Brain microvascular endothelial cell (primary cell): ENCODE results near the gene DOCK10.
A peak's percentile ranks its signal among the peaks of the same experiment; 100 is the strongest.

Experiments
- DNase-seq: peaks from one replicate; pipeline ENCODE4 v3.0.0-alpha.2; 2020
- H3K27ac ChIP-seq: fragments of 250-450 bp; sonication (Bioruptor Pico); 2 replicates; pipeline ENCODE4 v1.5.1; 2020; ENCODE audit warnings: mild to moderate bottlenecking, moderate library complexity
- H3K27me3 ChIP-seq: fragments of 250-450 bp; sonication (Bioruptor Pico); replicated peaks from 2 replicates; pipeline ENCODE4 v1.5.1; 2020; ENCODE audit warnings: mild to moderate bottlenecking
- H3K36me3 ChIP-seq: fragments of 250-450 bp; sonication (Bioruptor Pico); replicated peaks from 2 replicates; pipeline ENCODE4 v1.5.1; 2020; ENCODE audit warnings: mild to moderate bottlenecking
- H3K4me3 ChIP-seq: 2 replicates; pipeline ENCODE4 v1.5.1; 2011; ENCODE audit warnings: low read depth, mild to moderate bottlenecking, control low read depth, low read length, moderate library complexity
- CTCF ChIP-seq: IDR thresholded peaks from 2 replicates; pipeline ENCODE4 v1.5.1; 2011; ENCODE audit warnings: low read depth, mild to moderate bottlenecking, moderate library complexity, low read length, control low read depth, inconsistent platforms; ENCODE audit errors: missing control alignments
- in situ Hi-C: cut with HindIII; loops from 2 replicates; pipeline ENCODE4 v1.10.0; 2017; ENCODE audit warnings: low sequenced_read_pairs, low pct_ligation_motif_present

DOCK10 gene

DNA sequence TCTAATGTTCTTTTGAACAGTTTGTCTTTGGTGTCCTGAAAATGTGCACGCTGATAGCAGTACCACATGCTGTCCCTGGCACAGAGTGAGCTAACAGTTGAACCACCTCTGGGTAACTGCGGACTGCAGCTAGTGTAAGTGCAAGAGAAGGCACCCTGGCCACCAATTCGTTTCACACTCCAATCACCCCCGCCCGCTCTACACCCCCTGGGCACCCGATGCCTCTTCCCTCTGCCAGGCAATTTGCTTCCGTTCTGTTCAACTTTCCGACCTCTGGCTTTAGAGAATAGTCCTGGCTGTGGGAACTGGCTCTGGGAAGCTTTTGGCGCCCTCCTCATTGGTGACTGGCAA is 1.4 kb downstream of the DOCK10 start:
- Histone ChIP-seq H3K27me3 (no peaks in the 10 kb centered on the region), H3K4me3 (peak overlapping the region; percentile 78), H3K27ac (no peak overlapping the region), H3K36me3 (no peaks in the 10 kb centered on the region)
- in situ Hi-C loops: no loop called here
- no peak for DNase-seq
- no peak for TF ChIP-seq CTCF

DNA sequence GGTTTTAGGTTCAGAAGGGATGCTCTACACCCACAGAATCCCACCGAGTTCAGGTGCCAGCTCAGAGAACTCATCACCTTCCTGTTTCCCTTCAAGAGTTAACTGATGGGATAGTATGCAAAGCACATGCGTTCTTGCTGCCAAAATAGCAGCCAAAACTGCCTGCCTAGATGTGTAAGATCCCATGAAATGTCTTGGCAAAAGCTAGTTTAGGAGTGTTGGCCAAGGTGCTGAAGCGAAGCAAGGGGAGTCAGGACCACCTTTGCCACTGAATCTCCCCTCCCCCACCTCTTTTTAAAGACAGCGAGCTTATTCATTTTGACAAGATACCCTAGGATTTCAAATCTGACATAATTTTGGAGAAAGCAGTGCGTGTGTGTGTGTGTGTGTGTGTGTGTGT is 2.1 kb downstream of the DOCK10 start:
- no peak for TF ChIP-seq CTCF
- no peaks in the 10 kb centered on the region for H3K36me3 ChIP-seq
- H3K27me3 ChIP-seq: no peaks in the 10 kb centered on the region
- H3K27ac ChIP-seq: no peak overlapping the region
- DNase-seq: no peak
- in situ Hi-C loops: no loop called here
- H3K4me3 ChIP-seq: no peak overlapping the region

- no peak for DNase-seq
- no peaks in the 10 kb centered on the region for H3K27me3 ChIP-seq
- in situ Hi-C loops: no loop called here
- H3K36me3 ChIP-seq: no peaks in the 10 kb centered on the region
- H3K27ac ChIP-seq: no peak overlapping the region
- no peak overlapping the region for H3K4me3 ChIP-seq
- TF ChIP-seq CTCF: no peak
These were observed 4.1 kb downstream of the DOCK10 start for GRCh38 chr2:225038231-225038523.

DNA sequence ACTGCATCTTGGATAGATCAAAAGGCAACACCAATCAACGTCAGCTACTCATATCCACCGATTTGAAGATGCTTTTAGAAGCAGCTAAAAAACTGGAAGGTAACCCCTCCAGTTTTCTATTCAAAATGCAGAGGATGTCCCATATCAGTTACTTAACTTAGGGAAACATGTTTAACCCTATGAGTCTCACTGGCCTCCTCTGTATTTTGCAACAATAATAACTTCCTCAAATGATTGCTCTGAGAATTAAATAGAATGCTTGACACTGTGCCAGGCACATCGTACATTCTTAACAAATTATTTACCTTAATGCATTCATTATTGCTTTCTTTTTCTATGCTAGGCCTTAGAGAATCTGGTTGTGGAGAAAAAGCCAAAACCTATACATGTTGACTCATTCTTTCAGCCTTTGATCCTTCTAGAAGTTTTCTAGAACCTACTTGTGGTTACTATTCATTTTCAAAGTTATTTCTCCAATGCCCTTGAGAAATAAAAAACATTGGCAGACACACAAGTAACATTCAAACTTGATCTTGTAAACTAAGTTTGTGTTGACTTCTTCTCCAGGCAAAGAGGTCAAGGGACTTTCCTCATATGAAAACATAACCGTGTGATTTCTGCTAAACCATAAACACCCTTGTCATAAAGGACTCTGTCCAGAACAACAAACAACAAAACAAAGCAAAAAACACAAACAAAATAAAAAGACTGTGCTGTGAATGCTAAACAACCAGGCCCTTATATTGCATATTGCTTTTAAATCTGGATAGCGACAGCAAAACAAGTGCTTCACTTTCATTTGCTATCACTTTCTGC is 4.6 kb downstream of the DOCK10 start:
- no peak for TF ChIP-seq CTCF
- no peak for DNase-seq
- no peak overlapping the region for H3K4me3 ChIP-seq

GRCh38 chr2:225036431-225036830 is 5.8 kb downstream of the DOCK10 start:
- no peak overlapping the region for H3K27ac ChIP-seq
- H3K27me3 ChIP-seq: no peaks in the 10 kb centered on the region
- no peak overlapping the region for H3K4me3 ChIP-seq
- DNase-seq: no peak
- TF ChIP-seq CTCF: no peak
- in situ Hi-C loops: no loop called here
- H3K36me3 ChIP-seq: no peaks in the 10 kb centered on the region

More for the DNA sequence above, 4.6 kb downstream of the DOCK10 start:
- no peak overlapping the region for H3K27ac ChIP-seq
- H3K27me3 ChIP-seq: no peaks in the 10 kb centered on the region
- no peaks in the 10 kb centered on the region for H3K36me3 ChIP-seq
- in situ Hi-C loops: no loop called here

GRCh38 chr2:225033440-225034318 is 8.6 kb downstream of the DOCK10 start:
- no peak for DNase-seq
- no peak overlapping the region for H3K27ac ChIP-seq
- in situ Hi-C loops: no loop called here

More at GRCh38 chr2:225033440-225034318, 8.6 kb downstream of the DOCK10 start:
- no peaks in the 10 kb centered on the region for H3K27me3 ChIP-seq
- H3K4me3 ChIP-seq: no peak overlapping the region
- H3K36me3 ChIP-seq: no peaks in the 10 kb centered on the region
- TF ChIP-seq CTCF: no peak
